Activated CD8-positive, alpha-beta memory T cell treated with anti-CD3 and anti-CD28 coated beads for 24 hours (primary cell): ENCODE results near the gene CAPN10.
"Not testable (repeated sequence)": the region's sequence is repeated elsewhere in the genome, so short reads cannot be mapped to it uniquely, and the experiment has no call there.

Source experiments
- DNase-seq: peaks from one replicate; pipeline ENCODE4 v3.0.0-alpha.2; 2020

CAPN10 gene

DNA sequence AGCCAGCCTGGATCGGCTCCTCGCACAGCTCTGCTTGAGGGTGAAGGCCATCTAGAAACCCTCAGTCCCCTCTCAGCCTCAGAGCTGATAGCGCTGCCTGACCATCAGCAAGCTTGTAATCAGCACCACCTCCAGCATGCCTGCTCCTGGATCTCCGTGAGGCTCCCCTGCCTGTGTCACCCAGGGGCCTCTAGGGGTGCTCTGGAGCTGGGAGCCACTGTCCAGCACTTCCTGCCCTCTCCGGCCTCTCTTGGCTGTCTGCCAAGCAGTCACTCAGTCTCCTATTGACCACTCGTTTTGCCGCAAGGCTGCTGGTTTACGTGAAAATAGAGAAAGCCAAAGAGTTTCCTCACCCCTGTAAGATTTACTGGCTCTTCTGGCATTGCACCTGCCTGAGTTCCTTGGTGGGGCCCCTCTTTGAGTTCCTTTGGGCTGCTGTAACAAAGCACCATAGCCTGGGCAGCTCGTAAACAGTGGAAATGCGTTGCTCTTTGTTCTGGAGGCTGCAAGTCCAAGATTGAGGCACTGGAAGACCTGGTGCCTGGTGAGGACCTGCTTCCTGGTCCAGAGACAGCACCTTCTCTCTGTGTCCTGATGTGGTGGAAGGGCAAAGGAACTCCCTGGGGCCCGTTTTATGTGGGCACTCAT lies 17.9 kb downstream of the CAPN10 start:
- no peak for DNase-seq

DNA sequence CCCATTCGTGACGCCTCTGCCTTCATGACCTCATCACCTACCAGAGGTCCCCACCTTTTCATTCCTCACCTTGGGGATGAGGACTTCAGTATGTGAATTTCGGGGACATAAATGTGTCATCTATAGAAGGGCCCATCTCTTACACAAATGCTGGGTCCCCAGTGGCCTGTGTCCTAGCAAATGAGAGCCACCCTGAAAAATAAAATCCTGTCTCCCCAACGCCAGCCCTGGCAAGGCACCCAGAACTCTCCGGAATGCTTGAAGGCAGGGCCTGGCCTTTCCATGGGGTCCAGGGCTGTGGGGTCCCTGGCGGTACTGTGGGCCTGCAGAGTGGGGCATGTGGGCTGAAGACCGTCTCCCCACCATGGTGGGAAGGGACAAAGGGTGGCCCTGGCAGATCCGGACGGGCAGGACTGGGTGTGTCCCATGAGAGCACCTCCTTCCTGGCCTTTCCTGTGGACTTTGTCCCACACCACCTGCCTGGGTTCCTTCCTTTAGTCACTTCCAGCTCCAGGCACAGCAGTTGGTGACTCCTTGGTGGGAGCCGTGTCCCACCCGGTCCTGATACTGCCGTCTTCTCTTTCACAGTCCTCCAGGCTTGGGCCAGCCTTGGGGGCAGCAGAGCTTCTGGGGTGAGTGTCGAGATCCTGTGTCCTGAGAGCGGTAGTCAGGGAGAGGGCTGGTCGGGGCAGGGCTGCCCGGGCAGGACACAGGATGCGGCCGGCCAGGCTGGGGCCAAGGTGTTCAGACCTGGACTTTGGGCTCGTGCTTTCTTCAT lies 18.6 kb downstream of the CAPN10 start:
- no peak for DNase-seq

DNA sequence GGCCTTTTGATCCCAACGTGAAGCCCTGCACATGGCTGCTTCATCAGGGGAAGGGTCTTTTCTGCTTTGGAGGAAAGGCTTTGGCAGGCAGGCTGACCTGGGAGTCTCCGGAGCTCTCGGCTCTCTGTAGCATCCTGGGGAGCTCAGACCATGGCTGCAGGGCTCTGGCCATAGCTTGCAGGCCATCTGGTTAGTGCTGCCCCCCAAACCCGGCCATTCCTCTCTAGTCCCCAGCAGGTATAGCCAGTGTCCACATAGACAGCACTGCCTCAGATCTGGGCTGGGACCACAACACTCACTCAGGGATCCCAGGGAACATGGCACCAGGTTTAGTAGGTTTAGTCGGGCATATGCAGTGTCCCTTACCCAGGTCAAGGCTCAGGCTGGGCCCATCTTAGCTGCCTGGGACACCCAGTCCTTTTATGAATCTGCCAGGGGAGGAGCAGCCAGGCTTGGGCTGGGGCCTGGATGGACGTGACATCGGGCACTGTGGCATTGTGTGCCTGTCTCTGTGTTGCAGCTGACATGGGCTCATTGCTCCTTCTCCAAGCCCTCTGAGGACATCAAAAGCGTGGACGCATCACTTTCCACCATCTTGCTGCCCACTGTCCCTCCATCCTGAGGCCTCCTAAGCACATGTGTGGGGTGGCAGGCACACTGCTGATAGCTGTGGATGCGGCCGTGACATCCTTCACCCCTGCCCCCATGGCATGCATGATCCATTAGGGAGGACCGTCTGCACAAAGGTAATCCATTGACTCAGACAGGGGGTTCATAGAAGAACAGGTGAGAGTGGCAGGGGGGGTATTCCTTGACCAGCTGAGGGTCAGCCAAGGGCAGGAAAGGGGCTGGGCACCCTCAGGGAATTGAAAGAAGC lies 19.6 kb downstream of the CAPN10 start:
- no peak for DNase-seq

DNA sequence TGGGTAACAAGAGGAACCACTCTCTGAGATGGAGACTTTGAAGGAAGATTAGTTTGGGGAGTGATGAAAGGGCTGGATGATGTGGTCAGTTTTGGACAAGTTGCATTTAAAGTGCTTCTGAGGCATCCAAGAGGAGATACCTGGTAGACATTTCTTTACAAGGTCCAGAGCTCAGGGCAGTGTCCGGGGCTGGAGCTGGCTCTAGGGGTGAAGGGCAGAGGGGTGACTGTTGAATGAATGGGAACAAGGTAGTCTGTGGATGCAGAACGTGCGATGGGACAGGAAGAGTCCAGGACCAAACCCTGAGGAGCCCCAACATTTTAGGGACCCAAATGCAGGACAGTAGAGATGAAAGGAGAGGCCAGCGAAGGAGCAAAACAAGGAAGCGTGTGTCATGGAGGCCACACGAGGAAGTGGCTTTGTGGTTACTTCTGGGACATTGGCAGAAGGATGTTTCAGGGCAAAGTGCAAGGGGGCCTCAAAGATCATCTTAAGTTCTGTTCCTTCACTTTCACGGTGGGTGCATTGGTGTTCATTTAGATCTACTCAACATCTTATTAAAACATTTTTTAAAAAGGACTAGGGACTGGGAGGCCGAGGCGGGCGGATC lies 25.2 kb downstream of the CAPN10 start:
- no peak for DNase-seq

DNA sequence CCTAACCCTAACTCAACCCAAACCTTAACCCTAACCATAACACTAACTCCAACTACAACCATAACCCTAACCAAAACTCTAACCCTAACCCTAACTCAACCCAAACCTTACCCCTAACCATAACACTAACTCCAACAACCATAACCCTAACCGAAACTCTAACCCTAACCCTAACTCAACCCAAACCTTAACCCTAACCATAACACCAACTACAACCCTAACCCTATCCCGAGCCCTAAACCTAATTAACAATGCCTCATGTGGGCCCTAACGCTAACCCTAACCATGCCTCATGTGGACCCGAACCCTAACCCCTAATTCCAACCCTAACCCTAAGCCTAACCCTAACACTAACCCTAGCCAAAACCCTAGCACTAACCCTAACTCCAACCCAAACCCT lies 27.2 kb downstream of the CAPN10 start:
- DNase-seq: no peak

DNA sequence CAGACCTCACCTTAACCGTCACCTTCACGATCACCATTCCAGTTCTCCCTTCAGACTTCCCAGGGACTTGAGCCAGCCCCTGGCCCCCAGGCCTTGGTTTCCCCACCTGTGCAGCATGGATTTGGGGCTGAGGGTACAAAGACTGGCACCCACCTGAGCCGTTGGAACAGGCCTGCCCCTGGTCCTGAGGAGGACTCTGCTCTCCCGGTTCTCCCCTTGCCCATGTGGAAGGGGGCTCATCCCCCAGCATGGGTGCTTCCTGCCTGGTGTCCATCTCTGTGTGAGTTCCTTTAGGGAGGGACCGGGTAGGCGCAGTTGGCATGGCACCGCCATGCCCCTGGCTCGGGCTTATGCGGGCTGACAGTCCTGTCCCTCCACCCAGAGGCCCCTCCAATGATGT lies 27.9 kb downstream of the CAPN10 start:
- no peak for DNase-seq

DNA sequence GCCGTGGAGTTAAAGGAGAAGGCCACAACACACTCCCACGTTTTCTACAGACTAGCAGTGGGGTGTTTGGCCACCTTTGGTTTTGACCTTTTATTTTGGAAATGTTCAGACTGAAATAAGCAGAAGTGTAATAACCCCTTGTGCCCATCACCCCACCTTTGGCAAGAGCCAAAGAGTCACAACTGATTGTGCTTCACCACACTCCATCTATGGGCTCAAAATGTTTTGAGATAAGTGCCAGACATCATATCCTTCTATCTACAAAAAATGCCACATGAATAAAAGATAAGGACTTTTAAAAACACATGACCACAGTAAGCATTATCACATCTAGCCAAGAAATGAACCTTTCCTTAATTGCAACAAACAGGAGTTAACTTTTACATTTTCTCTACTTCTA lies 28.9 kb downstream of the CAPN10 start:
- no peak for DNase-seq

DNA sequence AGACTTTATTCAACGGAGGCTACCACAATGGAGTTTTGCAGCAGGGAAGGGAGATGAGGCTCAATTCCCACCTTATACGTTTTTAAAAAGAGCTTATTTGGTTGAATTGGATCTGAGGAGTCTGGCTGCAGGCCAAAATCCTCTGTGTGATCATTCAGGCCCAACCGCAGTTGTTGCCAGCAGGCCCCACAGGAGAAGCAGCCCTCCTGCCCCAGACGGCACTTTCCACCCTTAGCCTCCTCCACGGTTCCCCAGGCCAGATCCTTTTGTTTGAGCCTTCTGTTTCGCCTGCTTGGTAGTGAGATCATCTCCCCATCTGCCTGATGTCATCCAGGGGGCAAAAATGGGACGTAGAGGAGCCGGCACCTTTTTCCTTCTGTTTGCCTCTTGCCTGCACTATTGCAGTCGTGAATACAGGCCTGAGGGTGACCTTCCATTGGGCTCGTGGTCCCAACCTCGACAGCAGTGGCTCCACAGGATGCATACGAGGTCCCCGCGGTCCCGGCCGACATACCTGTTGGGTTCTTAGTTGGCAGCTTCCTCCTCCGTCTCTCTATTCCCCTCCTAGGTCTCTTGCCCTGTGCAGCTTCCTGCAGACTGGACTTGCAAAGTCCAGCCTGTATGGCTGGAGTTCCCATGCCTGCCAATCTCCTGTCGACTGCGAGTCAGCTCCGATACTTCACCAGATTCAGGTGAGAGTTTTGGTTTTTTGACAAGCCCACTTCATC lies 29.4 kb downstream of the CAPN10 start:
- no peak for DNase-seq

DNA sequence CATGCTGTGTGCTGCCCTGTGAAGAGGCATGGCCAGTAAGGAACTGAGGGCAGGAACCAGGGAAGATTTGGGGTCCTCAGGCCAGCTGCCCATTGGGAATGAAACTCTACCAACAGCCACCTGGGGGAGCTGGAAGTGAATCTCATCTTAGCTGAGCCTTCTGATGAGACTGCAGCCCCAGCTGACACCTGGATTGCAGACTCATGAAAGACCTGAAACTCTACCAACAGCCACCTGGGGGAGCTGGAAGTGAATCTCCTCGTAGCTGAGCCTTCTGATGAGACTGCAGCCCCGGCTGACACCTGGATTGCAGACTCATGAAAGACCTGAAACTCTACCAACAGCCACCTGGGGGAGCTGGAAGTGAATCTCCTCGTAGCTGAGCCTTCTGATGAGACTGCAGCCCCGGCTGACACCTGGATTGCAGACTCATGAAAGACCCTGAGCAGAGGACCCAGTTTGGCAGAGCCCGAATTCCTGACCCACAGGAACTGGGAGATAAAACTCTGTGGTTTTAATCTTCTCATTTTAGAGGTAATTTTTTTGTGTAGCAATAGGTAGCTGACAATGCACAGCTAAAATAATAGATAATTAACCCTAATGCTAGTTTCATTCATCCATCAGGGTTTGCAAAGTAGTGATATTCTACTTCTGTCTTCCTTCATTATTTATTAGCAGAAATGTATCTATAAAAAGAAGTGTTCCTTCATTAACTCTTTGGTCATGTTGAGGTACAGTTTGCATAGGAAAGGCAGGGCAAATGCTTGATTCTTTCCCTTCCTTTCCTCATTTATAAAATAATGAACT lies 30.5 kb downstream of the CAPN10 start:
- DNase-seq: not testable (repeated sequence)

DNA sequence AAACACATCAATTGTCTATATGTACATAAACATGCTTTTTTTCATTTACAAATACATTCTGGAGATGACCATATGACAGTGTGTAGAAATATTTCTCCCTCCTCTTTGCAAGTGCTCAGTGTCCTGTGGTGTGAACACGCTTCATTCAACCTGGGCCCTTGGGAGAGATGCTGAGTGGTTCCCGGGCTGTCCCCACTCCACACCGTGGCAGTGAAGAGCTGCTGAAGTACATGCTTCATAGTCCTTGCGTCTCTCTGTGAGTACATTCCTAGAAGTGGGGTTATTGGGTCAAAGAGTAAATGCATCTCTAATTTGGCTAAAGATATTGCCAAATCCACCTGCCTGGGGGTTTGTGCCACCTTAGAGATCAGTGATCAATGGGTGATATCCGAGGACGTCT lies 32.2 kb downstream of the CAPN10 start:
- no peak for DNase-seq

DNA sequence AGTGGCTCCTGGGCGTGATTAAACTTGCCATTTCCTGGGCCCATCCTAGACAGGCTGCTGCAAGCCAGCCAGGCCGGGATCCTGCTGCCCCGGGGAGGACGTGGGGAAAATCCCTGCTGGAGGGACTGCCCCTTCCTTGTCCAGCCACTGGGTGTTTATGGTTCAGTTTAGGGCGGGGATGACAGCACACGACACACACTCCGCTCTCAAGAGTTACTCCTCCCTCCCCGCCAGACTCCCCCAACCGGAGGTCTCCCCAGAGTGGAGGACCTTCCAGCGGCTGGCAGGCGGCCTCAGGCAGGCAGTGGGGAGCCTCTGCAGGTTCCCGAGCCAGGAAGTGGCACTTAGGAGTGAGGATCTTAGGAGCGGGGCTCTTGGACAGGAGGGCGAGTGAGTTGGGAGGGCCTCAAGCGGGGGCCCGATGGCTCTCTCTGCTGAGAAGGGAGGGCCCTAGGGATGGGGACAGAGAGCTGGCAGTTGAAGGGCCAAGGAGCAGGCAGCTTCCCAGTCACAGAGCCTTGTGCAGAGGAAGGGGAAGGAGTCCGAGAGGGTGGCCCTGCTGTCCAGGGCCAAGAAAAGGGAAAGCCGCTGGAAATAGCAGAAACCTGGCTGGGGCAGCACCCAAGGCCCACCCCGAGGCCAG lies 33.1 kb downstream of the CAPN10 start:
- DNase-seq: no peak

DNA sequence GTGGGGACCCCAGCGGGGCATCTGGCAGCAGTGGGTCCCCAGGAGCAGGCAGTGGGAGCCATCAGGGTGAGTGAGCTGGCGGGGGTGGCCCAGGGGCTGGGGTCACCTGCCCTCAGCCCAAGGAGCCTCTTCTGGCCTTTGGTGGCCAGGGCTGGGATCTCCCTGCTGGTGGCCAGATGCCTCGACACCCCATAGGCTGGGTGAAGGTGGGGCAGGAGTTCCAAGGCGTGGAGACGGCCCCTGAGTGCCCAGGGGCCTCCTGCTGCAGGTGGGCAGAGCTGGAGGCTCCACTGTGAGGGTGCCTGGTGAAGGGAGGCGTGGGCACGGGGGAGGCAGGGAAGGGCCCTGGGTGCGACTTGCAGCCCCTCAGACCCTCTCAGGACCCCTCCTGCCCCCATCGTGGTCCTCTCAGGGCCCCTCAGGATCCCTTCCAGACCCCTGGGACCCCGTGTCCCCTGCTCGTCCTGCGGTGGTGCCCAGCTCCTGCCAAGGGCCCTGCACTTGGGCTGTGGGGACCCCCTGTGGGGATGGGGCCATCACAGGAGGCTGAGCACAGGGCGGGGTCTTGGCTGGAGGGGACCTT lies 33.7 kb downstream of the CAPN10 start:
- DNase-seq: no peak

DNA sequence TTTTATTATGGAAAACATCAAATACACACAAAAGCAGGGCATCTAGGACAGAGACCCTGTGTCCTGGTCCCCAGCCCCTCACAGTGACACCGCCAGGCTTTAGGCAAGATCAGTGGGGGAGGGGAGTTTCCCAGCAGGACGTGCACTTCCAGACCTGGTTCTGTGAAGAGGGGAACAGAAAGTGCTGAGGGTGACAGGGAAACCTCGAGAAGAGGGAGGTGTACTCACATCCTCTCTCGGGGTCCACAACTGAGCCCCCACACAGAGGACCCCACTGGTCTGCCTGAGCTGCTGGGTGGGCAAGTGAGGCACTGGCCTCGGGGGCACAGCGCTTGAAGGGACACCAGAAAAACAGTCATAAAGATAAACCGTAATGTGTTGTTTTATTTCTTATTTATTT lies 34.3 kb downstream of the CAPN10 start:
- peak; percentile 67 for DNase-seq

DNA sequence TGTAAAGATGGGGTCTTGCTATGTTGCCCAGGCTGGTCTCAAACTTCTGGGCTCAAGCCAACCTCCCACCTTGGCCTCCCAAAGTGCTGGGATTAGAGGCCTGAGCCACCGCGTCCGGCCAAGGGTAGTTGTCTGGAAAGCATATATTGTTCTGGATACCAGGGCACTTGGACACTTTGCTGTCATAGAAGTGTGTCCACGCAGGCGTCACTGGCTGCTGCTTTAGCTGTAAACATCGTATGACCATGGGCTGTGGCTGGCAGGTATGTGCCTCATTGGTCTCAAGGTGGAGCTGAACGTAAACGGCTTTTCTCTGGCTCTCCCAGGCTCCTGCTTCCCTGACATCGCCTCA lies 35.5 kb downstream of the CAPN10 start:
- no peak for DNase-seq

DNA sequence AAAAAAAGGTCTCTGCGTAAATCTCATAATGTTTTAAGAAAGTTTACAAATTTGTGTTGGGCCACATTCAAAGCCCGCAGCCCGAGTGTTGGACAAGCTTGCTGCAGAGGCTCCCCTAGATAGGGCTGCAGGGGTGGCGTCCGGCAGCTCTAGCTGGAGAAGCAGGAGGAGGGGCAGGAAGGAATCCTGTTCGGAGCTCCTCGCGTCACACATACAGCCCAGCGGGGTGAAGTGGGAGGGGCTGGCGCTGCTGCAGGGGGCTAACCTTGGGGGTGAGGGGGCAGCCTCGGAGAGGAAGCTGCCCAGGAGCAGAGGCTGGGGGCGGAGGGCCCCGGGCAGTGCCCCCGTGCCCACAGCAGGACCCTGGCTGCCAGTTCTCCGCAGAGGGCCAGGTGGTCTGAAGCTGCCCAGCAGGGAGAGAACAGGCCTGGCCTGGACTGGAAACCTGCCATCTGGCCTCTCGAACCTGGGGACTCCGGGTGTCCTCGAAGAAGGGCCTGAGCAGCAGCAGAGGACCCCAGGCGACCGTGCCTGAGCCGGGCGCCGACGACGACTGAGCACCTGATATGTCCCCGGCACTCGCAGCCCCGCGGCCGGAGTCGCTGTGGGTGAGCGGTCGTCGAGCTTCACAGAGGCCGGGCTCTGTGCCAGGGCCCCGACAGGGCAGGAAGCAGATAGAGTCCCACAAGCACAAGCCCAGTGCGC lies 36.1 kb downstream of the CAPN10 start:
- DNase-seq: peak; percentile 82

DNA sequence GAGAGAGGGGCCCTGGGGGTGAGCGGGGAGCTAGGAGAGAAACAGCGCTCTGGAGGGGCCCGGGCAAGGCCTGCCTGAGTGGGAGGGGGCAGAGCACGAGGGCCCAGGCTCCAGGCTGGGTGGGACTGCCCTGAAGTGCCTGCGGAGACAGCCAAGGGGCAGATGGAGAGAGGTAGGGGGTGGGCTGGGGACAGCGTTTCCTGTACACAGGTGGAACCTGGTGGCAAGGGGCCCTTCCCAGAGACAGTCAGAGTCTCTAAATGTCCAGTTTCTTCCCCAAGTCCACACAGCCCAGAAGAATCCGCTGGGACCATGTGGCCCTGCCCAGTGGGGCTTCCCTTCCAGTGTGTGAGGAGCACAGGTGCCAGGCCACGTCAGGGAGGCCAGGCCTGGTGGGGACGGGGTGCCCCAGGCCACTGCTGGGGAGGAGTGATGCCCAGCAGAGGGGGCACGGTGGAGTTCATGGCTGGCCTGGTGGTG lies 37.0 kb downstream of the CAPN10 start:
- no peak for DNase-seq

DNA sequence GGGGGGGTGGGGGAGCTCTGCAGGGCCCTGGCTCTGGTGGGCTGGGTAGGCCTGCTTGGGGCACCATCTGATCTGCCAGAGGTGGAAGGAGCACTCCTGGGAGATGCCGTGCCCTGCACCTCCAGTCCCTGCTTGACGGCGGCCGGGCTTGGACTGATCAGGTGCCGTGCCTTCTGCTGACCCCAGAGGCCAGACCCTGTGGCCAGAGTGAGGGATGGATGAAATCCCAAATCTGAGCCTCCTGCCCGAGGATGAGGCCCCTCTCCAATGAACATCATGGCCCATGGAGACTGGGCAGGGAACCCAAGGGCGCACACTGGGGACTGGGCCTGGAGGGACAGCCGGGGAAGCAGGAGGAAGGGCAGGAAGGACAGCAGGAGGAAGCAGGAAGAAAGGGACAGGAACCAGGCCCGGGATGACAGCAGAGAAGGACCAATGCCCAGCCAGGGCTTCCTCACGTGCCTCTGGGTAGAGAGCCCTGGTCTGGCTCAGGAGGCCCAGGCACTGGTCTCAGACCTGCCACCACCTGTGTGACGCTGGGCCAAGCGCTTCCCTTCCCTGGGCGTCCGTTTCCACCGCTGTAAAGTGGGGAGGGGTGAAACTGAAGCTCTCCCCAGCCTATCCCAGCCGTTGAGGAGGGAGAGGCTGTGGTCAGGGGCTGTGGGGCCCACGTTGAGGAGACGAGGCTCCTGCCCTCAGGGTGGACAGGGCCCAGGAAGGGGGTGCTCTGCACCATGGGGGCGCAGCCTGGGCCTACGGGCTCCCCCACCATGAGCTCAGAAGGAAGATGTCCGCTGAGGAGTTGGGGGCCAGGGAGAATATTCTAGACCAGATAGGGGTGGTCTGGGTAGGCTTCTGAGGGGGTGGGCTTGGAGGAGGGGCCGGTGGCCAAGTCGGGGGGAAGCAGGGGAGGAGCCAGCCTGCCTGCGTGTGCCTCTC lies 37.7 kb downstream of the CAPN10 start:
- no peak for DNase-seq

DNA sequence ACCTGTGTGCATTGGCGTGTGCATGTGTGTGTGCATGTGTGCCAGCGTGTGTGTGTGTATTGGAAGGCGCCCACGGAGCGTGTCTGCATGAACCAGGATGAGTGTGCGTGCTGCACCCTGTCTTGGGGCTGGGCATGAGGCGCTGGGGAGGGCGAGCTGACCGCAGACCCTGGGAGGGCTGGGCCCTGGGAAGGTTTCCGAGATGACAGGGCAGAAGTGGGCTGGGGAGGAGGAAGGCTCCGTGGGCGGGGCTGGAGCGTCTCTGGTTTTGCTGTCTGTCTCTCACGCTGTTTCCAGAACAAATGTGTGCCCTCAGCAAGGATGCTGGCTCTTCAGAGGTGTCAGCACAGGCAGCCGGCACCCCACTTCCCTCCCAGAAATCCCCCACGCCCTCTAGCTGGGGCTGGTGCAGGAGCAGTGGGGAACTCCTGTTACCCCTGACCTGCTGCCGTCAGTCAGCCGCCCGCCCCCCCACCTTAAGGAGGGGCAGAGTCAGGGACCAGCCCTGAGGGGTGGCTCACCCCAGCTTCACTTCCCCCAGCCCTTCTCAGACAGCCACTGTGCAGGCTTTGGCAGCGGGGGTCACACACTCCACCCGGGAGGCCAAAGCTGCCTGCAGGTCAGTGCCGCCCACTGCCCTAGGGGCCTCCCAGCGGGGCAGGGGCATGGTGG lies 38.6 kb downstream of the CAPN10 start, which contains the start of gene GPR35:
GPR35 (plus strand) TSS at position 531 of the 672 bp plus-strand sequence. CDS start 4,473 bp downstream, outside the sequence.
- peak; percentile 90 for DNase-seq
